Right lobe of liver (tissue), 4 donors: ENCODE measurements around the gene E2F2.

Experiments used
- CTCF ChIP-seq, 4 donors: fragments of 200-600 bp in 3 of 4; fragments of 450-650 bp in 1 of 4; IDR thresholded peaks; one replicate each; pipeline versions ENCODE4 v1.5.1 to v1.8.0; 2016 to 2022; ENCODE audit warnings: antibody characterized with exemption in 4 of 4, mild to moderate bottlenecking in 2 of 4
- POLR2A ChIP-seq: fragments of 450-650 bp; IDR thresholded peaks from one replicate; pipeline ENCODE4 v1.6.1; 2017; ENCODE audit warnings: antibody characterized with exemption, mild to moderate bottlenecking
- donor health status: DM: no; HTN: no; CAD: no.
- donor health status: DM: no; HTN: no; CAD: no.
- donor health status: DM: no; HTN: yes; CAD: no.

- TF ChIP-seq CTCF (IDR thresholded peaks at IDR 0.05) (no peak), POLR2A (no peak)
Measured at GRCh38 chr1:23529146-23530086, 1.6 kb downstream of the E2F2 start.
